PC-3 (cell line): Measurements from ENCODE around the gene OTOF. TPM values are rescaled to one million over a fixed set of nuclear protein-coding genes. Genes with fewer than 3 reads are reported as not detected.

ENCODE experiments used
- ATAC-seq: fragments of 200-7000 bp; cut with Tn5 transposase; 2 replicates; pipeline ENCODE4 v1.9.1; 2020; ENCODE audit warnings: mild to moderate bottlenecking, moderate library complexity
- BruUV-seq: library from RNA; stranded (reverse); fragments of 400-500 nt; replicated peaks from 2 replicates; lab custom pipeline; 2021; lab: Mats Ljungman, UMichigan
- CTCF ChIA-PET: fragments of 300-600 bp; sonication (Branson Sonifier 250); formaldehyde crosslinking; loops from one replicate; lab custom pipeline; 2022; ENCODE audit warnings: antibody characterized with exemption; lab: Charles Lee
- POLR2A ChIA-PET: fragments of 300-600 bp; sonication (Branson Sonifier 250); formaldehyde crosslinking; loops from one replicate; lab custom pipeline; 2022; ENCODE audit warnings: antibody characterized with exemption; ENCODE audit not compliant: unreplicated experiment; lab: Charles Lee
- DNase-seq: peaks from one replicate; pipeline ENCODE4 v3.0.0-alpha.2; 2015
- H2AFZ ChIP-seq: fragments of 300-600 bp; sonication (generic); 2 replicates; pipeline ENCODE4 v1.6.0; 2016; ENCODE audit warnings: antibody characterized with exemption, low read length
- H3F3A ChIP-seq: fragments of 300-600 bp; sonication (generic); one replicate; pipeline ENCODE4 v1.6.0; 2017; ENCODE audit warnings: antibody characterized with exemption, low read length, control low read depth, mild to moderate bottlenecking; ENCODE audit not compliant: unreplicated experiment
- H3K27ac ChIP-seq: fragments of 300-600 bp; sonication (generic); 2 replicates; pipeline ENCODE4 v1.5.1; 2016; ENCODE audit warnings: mild to moderate bottlenecking, low read length
- H3K27me3 ChIP-seq: fragments of 300-600 bp; sonication (generic); 2 replicates; pipeline ENCODE4 v1.6.1; 2016; ENCODE audit warnings: low read length, mixed read lengths
- H3K36me3 ChIP-seq: fragments of 300-600 bp; sonication (generic); 2 replicates; pipeline ENCODE4 v1.6.1; 2016; ENCODE audit warnings: low read depth, mixed run types, low read length, mixed read lengths
- H3K4me1 ChIP-seq: fragments of 300-600 bp; sonication (generic); 2 replicates; pipeline ENCODE4 v1.5.1; 2016; ENCODE audit warnings: low read length; ENCODE audit not compliant: insufficient read depth
- H3K4me2 ChIP-seq: fragments of 300-600 bp; sonication (generic); 2 replicates; pipeline ENCODE4 v1.6.0; 2016; ENCODE audit warnings: low read length
- H3K4me3 ChIP-seq: fragments of 300-600 bp; sonication (generic); 2 replicates; pipeline ENCODE4 v1.5.1; 2016; ENCODE audit warnings: mild to moderate bottlenecking, low read length, mixed read lengths
- H3K79me2 ChIP-seq: fragments of 300-600 bp; sonication (generic); 2 replicates; pipeline ENCODE4 v1.6.1; 2017; ENCODE audit warnings: low read length, mixed read lengths
- H3K9ac ChIP-seq: fragments of 300-600 bp; sonication (generic); 2 replicates; pipeline ENCODE4 v1.6.0; 2016; ENCODE audit warnings: mild to moderate bottlenecking, low read length
- H3K9me2 ChIP-seq: fragments of 300-600 bp; sonication (generic); replicated peaks from 2 replicates; pipeline ENCODE4 v1.6.1; 2016; ENCODE audit warnings: mixed run types, low read length, mixed read lengths
- H3K9me3 ChIP-seq: fragments of 300-600 bp; sonication (generic); 2 replicates; pipeline ENCODE4 v1.6.1; 2016; ENCODE audit warnings: low read length, mixed read lengths
- H4K20me1 ChIP-seq: fragments of 300-600 bp; sonication (generic); 2 replicates; pipeline ENCODE4 v1.6.1; 2016; ENCODE audit warnings: low read length, mixed read lengths
- CTCF ChIP-seq: fragments of 300-600 bp; sonication (generic); conservative IDR thresholded peaks from 2 replicates; pipeline ENCODE4 v1.5.1; 2017; ENCODE audit warnings: antibody characterized with exemption, low read depth, mild to moderate bottlenecking, low read length
- EZH2 ChIP-seq: fragments of 300-600 bp; sonication (generic); IDR thresholded peaks from one replicate; pipeline ENCODE4 v1.6.1; 2017; ENCODE audit warnings: antibody characterized with exemption, mild to moderate bottlenecking, low read length; ENCODE audit not compliant: unreplicated experiment
- EZH2phosphoT487 ChIP-seq: fragments of 300-600 bp; sonication (generic); IDR thresholded peaks from 2 replicates; pipeline ENCODE4 v1.6.1; 2018; ENCODE audit warnings: mild to moderate bottlenecking, antibody characterized with exemption, low read length, borderline replicate concordance
- intact Hi-C: fragments of 100-400 bp; cut with micrococcal nuclease; formaldehyde crosslinking; loops from 2 replicates; pipeline ENCODE4 v1.9.0; 2023
- total RNA-seq: library from RNA; depleted of rRNA; stranded (reverse); fragments of >200 nt; gene quantifications from 2 replicates; pipeline ENCODE4 v1.2.3, GENCODE V29; 2014

Gene OTOF
- total RNA-seq, 1 experiment from 2014 or later: not detected

- no TSS peak for BruUV-seq
- no peaks in the 10 kb centered on the region for H3K79me2 ChIP-seq
- H4K20me1 ChIP-seq: no peaks in the 10 kb centered on the region
- peaks cover 3% of the 10 kb centered on the region; the same call in 1 of the 2 replicates for H3K27me3 ChIP-seq
- H3F3A ChIP-seq: no peaks in the 10 kb centered on the region
- no peaks in the 10 kb centered on the region for H3K36me3 ChIP-seq
- POLR2A ChIA-PET: no interaction called here
- no peak overlapping the region for H2AFZ ChIP-seq
- ATAC-seq (no peak), DNase-seq (no peak)
- no peaks in the 10 kb centered on the region for H3K9me3 ChIP-seq
- no peak for TF ChIP-seq EZH2phosphoT487
- TF ChIP-seq EZH2: no peak
- TF ChIP-seq CTCF: no peak
- no peak overlapping the region for H3K4me3 ChIP-seq
- H3K4me1 ChIP-seq: no peaks in the 10 kb centered on the region
- H3K27ac ChIP-seq: no peak overlapping the region
- intact Hi-C loops: no loop called here
- no peaks in the 10 kb centered on the region for H3K9me2 ChIP-seq
- CTCF ChIA-PET: no interaction called here
- no peak overlapping the region for H3K9ac ChIP-seq
- no peak overlapping the region for H3K4me2 ChIP-seq
Measured at GRCh38 chr2:26486789-26487188, 8.9 kb upstream of the OTOF start.

- H3K36me3 ChIP-seq: no peaks in the 10 kb centered on the region
- no peak for ATAC-seq
- DNase-seq: no peak
- no peaks in the 10 kb centered on the region for H3K9me2 ChIP-seq
- H4K20me1 ChIP-seq: no peaks in the 10 kb centered on the region
- no peak overlapping the region for H3K4me2 ChIP-seq
- H3K27me3 ChIP-seq: peaks cover 3% of the 10 kb centered on the region; the same call in 1 of the 2 replicates
- H3F3A ChIP-seq: no peaks in the 10 kb centered on the region
- TF ChIP-seq EZH2phosphoT487 (no peak), CTCF (no peak), EZH2 (no peak)
- POLR2A ChIA-PET: no interaction called here
- no TSS peak for BruUV-seq
- no peaks in the 10 kb centered on the region for H3K4me1 ChIP-seq
- no peaks in the 10 kb centered on the region for H3K9me3 ChIP-seq
- H3K9ac ChIP-seq: no peak overlapping the region
- no peak overlapping the region for H3K27ac ChIP-seq
- no peak overlapping the region for H2AFZ ChIP-seq
- intact Hi-C loops: no loop called here
- no peak overlapping the region for H3K4me3 ChIP-seq
- CTCF ChIA-PET: interaction anchor here (0.5 kb wide), 1 partner anchor 111 kb away, joined by 4 read pairs; no protein-coding TSS in a partner anchor
- H3K79me2 ChIP-seq: no peaks in the 10 kb centered on the region
Measured at GRCh38 chr2:26485725-26486418, 7.9 kb upstream of the OTOF start.

- intact Hi-C loops: no loop called here
- Histone ChIP-seq H3K36me3 (no peaks in the 10 kb centered on the region), H3K4me2 (no peak overlapping the region), H3F3A (no peaks in the 10 kb centered on the region), H3K27ac (no peak overlapping the region), H4K20me1 (no peaks in the 10 kb centered on the region), H3K79me2 (no peaks in the 10 kb centered on the region), H3K4me3 (no peak overlapping the region), H2AFZ (no peak overlapping the region), H3K27me3 (peaks cover under 1% of the 10 kb centered on the region; the same call in 1 of the 2 replicates), H3K4me1 (no peaks in the 10 kb centered on the region), H3K9me3 (no peaks in the 10 kb centered on the region), H3K9ac (no peak overlapping the region), H3K9me2 (no peaks in the 10 kb centered on the region)
- no peak for DNase-seq
- POLR2A ChIA-PET: no interaction called here
- ATAC-seq: no peak
- no TSS peak for BruUV-seq
- CTCF ChIA-PET: no interaction called here
- TF ChIP-seq EZH2 (no peak), EZH2phosphoT487 (no peak), CTCF (no peak)
Measured at GRCh38 chr2:26485099-26485498, 7.2 kb upstream of the OTOF start.
